Adrenal gland (tissue), 5 donors: ENCODE data around the gene EHBP1.

Experiments used
- CTCF ChIP-seq, 6 experiments: fragments of 450-650 bp in 4 of 6; fragments of 200-600 bp in 2 of 6; sonication (generic) in 1 of 6; IDR thresholded peaks; 1 replicate in 5 of 6; 2 replicates in 1 of 6; pipeline versions ENCODE4 v1.5.1 to v1.8.0; 2016 to 2021; ENCODE audit warnings: antibody characterized with exemption in 6 of 6, mild to moderate bottlenecking in 2 of 6, moderate library complexity in 1 of 6
- POLR2A ChIP-seq, 2 donors: fragments of 450-650 bp; IDR thresholded peaks; one replicate each; pipeline ENCODE4 v1.6.1; 2017; ENCODE audit warnings: antibody characterized with exemption in 2 of 2, mild to moderate bottlenecking in 2 of 2, moderate library complexity in 1 of 2
- donor health status: DM: no; HTN: no; CAD: no.

- TF ChIP-seq POLR2A (IDR thresholded peaks at IDR 0.05) (no peak), CTCF (IDR thresholded peaks at IDR 0.05) (no peak)
Measured at GRCh38 chr2:62662131-62662530, 43.4 kb upstream of the EHBP1 start.
